WI38 (cell line): ENCODE data around the gene ATXN7L2.

Source experiments
- H3K4me3 ChIP-seq: 2 replicates; pipeline ENCODE4 v1.5.1; 2011; ENCODE audit warnings: low read depth, mild to moderate bottlenecking, control low read depth, low read length
- TF ChIP-seq, protein P1 (sequence below): IDR thresholded peaks from 2 replicates; pipeline ENCODE4 v1.5.1; 2012; ENCODE audit warnings: low read depth, mild to moderate bottlenecking, control low read depth, low read length

The ATXN7L2 gene

GRCh38 chr1:109499081-109499480, 15.4 kb downstream of the ATXN7L2 start:
- H3K4me3 ChIP-seq: no peak overlapping the region
- TF ChIP-seq, protein P1, sequence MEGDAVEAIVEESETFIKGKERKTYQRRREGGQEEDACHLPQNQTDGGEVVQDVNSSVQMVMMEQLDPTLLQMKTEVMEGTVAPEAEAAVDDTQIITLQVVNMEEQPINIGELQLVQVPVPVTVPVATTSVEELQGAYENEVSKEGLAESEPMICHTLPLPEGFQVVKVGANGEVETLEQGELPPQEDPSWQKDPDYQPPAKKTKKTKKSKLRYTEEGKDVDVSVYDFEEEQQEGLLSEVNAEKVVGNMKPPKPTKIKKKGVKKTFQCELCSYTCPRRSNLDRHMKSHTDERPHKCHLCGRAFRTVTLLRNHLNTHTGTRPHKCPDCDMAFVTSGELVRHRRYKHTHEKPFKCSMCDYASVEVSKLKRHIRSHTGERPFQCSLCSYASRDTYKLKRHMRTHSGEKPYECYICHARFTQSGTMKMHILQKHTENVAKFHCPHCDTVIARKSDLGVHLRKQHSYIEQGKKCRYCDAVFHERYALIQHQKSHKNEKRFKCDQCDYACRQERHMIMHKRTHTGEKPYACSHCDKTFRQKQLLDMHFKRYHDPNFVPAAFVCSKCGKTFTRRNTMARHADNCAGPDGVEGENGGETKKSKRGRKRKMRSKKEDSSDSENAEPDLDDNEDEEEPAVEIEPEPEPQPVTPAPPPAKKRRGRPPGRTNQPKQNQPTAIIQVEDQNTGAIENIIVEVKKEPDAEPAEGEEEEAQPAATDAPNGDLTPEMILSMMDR: no peak

GRCh38 chr1:109499661-109500536, 16.2 kb downstream of the ATXN7L2 start:
- TF ChIP-seq, protein P1: peak; percentile 48

GRCh38 chr1:109500941-109501381, 17.3 kb downstream of the ATXN7L2 start:
- no peak overlapping the region for H3K4me3 ChIP-seq
- TF ChIP-seq, protein P1: no peak

More at GRCh38 chr1:109499661-109500536, 16.2 kb downstream of the ATXN7L2 start:
- H3K4me3 ChIP-seq: no peak overlapping the region

DNA sequence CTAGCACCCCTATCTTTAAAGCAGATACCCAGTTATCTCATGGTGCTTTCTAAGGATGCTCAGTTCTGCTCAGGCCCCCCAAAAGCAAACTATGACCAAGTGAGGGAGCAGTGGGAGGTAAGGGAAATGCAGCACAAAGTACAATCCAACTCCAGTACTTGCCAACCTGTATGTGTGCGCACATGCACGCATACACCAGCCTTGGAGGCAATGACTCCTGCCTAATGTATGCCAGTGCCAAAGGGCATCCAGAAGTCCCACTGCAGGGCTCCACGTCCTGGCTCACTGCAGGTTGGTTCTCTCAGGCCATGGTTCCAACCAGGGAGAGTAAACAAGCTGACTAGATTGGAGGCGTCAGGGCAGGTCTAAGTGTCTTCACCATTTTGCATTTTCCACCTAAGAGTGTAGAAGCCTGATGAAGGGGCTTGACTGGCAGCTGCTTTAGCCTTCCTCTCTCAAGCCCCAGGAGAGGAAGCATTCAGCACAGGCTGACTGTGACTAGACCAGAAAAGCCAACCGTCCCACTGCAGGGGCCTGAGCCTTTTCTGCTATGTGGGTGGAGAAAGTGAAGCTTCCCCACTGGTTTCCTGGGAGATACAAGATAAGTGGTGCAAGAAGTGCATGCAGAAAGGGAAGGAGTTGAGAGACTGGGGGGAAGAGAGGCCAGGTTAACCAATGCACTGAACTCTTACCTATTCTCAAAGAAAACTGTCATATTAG, 18.1 kb downstream of the ATXN7L2 start:
- TF ChIP-seq, protein P1: no peak
- H3K4me3 ChIP-seq: no peak overlapping the region

DNA sequence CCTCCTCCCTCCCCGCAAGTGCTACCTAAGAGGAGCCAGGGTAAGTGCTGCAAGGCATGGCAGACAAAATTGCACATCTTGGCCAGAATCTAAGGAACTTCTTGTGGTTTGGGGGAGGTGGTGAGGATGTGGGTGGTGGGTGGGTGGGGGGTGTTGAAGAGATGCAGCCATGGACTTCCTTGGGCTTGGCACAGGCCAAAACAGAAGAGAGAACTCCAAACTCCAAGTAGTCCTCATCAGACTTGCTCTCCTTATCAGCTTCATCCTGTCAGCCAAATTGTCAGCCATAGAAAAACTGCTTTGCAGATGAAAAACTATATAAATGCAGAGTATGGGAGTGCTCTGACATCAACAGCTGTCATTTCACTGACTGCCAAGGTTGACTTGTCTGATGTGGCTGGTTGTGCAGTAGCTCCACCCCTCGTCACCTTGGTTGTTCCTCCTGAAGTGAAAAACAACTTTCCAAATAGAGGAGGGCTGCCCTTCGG, 18.7 kb downstream of the ATXN7L2 start:
- TF ChIP-seq, protein P1: no peak
- H3K4me3 ChIP-seq: no peak overlapping the region

DNA sequence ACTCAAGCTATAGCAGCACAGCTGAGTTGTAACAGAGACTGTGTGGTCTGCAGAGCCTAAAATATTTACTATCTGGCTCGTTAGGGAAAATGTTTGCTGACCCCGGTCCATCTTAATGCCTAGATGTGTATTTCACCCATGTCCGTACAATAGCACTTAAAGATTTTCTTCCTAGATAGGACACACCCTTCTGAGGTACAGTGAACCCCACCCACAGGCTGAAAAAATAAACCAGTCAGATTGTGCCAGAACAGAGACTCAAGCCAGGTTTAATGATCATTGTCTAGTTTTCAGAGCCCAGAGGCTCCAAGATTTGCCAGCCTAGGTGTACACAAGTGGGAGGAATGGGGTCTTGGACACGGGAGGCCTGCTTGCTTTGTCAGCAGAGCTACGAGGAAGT, 20.2 kb downstream of the ATXN7L2 start:
- H3K4me3 ChIP-seq: no peak overlapping the region
- TF ChIP-seq, protein P1: no peak
